Transverse colon (tissue), 4 donors: ENCODE results near the gene VPS8.

Experiments used
- EP300 ChIP-seq: sonication (generic); formaldehyde crosslinking; IDR thresholded peaks from one replicate; pipeline ENCODE4 v1.6.1; 2017; ENCODE audit warnings: antibody characterized with exemption, low read depth
- POLR2A ChIP-seq: fragments of 450-650 bp; IDR thresholded peaks from one replicate; pipeline ENCODE4 v1.6.1; 2016; ENCODE audit warnings: antibody characterized with exemption, mild to moderate bottlenecking, moderate library complexity
- POLR2AphosphoS5 ChIP-seq, 3 donors: sonication (generic); formaldehyde crosslinking; IDR thresholded peaks; one replicate each; pipeline ENCODE4 v1.6.1; 2016; ENCODE audit warnings: antibody characterized with exemption in 3 of 3
- TF ChIP-seq, protein P1 (sequence below), 5 experiments: fragments of 200-600 bp in 3 of 5; fragments of 450-650 bp in 2 of 5; sonication (generic) in 3 of 5; IDR thresholded peaks; 1 replicate in 2 of 5; 2 replicates in 3 of 5; pipeline ENCODE4 v1.5.1; 2016 to 2017; ENCODE audit warnings: antibody characterized with exemption in 5 of 5, inconsistent platforms in 3 of 5, mild to moderate bottlenecking in 2 of 5, moderate library complexity in 1 of 5

- TF ChIP-seq, protein P1, sequence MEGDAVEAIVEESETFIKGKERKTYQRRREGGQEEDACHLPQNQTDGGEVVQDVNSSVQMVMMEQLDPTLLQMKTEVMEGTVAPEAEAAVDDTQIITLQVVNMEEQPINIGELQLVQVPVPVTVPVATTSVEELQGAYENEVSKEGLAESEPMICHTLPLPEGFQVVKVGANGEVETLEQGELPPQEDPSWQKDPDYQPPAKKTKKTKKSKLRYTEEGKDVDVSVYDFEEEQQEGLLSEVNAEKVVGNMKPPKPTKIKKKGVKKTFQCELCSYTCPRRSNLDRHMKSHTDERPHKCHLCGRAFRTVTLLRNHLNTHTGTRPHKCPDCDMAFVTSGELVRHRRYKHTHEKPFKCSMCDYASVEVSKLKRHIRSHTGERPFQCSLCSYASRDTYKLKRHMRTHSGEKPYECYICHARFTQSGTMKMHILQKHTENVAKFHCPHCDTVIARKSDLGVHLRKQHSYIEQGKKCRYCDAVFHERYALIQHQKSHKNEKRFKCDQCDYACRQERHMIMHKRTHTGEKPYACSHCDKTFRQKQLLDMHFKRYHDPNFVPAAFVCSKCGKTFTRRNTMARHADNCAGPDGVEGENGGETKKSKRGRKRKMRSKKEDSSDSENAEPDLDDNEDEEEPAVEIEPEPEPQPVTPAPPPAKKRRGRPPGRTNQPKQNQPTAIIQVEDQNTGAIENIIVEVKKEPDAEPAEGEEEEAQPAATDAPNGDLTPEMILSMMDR (IDR thresholded peaks at IDR 0.05) = no peak
- TF ChIP-seq POLR2A (no peak), EP300 (no peak), POLR2AphosphoS5 (IDR thresholded peaks at IDR 0.05) (no peak)
Observed at GRCh38 chr3:184944241-184944640, 132.3 kb downstream of the VPS8 start.
